ENCODE results near the gene G2E3.
"Not testable (repeated sequence)": the region's sequence is repeated elsewhere in the genome, so short reads cannot be mapped to it uniquely, and the experiment has no call there.

Gene G2E3

DNA sequence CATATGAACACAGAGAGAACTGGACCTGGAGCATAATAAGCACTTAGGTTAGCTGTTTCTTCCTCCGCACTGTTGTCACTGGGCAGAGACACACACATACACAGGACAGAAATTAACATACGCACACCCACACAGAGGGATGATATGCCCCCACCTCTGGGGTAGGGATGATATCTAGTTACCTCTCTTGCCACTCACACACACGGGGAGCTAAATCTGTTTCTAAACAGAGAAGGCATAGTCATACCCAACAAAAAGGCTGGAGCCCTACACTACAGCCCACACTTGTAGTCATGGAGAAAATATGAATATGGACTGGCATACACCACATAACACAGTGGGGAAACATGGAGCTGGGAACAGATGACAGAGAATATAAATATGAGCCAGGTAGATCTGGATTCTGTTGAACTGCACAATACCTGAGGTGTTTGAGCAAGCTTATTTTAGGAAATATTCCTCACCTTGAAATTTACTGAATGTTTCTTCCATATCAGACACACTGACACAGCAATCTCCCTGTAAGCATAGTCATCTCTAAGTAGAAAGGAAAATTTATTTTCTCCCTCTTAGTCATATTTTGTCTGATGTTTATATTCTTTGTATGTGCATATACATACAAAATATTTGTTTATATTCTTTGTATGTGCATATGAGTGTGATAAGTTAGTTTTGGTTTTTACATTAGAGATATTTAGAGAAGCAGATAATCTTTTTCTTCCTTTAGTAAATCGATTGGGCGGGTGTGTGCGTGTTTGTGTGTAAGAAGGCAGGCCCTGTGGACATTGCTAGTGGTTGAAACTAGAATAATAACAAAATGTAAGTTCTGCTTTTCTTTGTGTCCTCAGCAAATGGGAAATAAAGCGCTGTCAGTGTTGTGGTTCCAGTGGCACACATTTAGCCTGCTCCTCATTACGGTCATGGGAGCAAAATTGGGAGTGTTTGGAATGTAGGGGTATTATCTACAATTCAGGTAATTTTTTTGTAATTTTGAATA is 42.3 kb downstream of the G2E3 start:
- DNase-seq (ENCODE audit: low read depth): no peak

- no peak for DNase-seq (ENCODE audit: low read depth)
These were observed 44.4 kb downstream of the G2E3 start for GRCh38 chr14:30603402-30603801.

DNA sequence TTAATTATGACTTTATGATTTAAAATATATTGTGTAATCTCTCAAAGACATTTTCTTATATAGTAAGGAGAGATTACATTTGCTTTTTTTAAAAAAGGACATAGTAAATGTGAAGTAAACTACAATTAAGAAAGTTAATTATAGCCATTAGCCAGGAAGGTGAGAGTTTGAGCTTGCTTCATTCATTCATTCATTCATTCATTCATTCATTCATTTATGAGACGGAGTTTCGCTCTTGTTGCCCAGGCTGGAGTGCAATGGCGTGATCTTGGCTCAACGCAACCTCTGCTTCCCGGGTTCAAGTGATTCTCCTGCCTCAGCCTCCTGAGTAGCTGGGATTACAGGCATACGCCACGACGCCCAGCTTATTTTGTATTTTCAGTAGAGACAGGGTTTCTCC is 45.7 kb downstream of the G2E3 start:
- not testable (repeated sequence) for DNase-seq (ENCODE audit: low read depth)

- no peak for DNase-seq (ENCODE audit: low read depth)
These were observed 48.3 kb downstream of the G2E3 start for GRCh38 chr14:30607156-30607780.

- DNase-seq (ENCODE audit: low read depth): peak; percentile 35
These were observed 49.6 kb downstream of the G2E3 start for GRCh38 chr14:30608533-30609006.

DNA sequence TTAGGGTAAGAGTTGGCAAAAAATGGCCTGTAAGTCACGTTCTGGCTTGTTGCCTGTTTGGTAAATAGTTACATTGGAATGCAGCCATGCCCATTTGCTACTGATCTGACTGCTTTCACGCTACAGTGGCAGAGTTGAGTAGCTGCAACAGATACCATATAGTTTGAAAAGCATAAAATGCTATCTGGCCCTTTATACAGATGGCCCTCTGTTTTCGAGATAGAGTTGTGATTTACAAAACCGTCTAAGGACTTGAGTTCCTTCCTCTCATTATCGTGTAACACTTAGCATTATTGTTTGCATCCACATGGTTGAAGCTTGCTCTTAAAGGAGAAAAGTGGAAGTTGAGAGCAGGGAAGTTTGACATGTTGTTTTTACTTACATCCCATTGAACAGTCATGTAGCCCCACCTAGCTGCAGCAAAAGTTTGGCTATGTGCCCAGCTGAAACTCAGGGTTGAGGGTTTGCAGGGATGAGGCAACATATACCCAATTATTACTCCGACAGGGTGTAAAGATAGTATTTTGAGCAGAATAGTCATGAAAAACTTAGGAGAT is 51.9 kb downstream of the G2E3 start:
- peak; percentile 74 for DNase-seq (ENCODE audit: low read depth)

GRCh38 chr14:30614155-30614554 is 55.2 kb downstream of the G2E3 start:
- no peak for DNase-seq (ENCODE audit: low read depth)

DNA sequence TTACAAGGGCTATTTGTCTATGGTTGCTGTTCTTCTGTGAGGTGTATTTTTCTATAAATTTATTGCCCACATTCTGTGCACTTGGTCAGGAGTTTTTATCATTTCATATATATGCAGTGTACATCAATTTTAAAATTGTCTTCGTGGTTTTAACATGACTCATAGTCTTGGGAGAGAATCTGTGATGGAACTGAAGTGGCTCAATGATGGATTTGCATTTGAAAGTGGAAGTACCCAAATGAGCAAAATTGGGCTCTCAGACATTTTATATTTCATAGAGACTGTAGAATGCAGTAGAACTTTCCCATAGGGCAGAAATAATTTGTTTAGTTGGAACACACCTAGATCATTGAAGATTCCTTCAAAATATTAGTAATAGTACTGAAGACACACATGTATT is 61.2 kb downstream of the G2E3 start:
- DNase-seq (ENCODE audit: low read depth): peak; percentile 66

DNA sequence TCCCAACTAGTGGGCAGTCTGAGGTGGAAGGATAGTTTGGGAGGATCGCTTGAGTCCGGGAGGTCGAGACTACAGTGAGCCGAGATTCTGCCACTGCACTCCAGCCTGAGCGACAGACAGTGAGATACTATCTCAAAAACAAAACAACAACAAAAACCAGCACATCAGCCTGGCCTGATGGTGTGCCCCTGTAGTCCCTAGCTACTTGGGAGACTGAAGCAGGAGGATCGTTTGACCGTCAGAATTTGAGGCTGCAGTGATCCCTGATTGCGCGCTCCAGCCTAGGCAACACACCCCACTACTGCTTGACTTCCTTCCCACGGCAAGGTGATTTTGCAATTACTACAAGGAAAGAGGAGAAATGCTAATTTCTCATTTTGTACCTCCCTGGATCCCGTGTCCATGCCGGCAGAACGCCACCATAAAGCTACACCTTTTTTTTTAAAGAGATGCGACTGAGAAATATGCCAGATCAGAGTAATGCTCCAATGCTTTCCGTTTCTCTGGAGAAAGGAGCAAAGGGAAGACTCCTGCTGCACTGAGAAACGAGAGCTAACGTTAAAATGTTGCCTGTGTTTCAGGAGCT is 62.5 kb downstream of the G2E3 start:
- no peak for DNase-seq (ENCODE audit: low read depth)

GRCh38 chr14:30621940-30622830 is 63.2 kb downstream of the G2E3 start, which contains the start of gene SCFD1:
Gene SCFD1 (plus strand): TSS chr14:30622319. CDS start chr14:30622339, 20 bp downstream.
- DNase-seq (ENCODE audit: low read depth): peak; percentile 74

GRCh38 chr14:30623412-30624131 is 64.6 kb downstream of the G2E3 start:
- no peak for DNase-seq (ENCODE audit: low read depth)

DNA sequence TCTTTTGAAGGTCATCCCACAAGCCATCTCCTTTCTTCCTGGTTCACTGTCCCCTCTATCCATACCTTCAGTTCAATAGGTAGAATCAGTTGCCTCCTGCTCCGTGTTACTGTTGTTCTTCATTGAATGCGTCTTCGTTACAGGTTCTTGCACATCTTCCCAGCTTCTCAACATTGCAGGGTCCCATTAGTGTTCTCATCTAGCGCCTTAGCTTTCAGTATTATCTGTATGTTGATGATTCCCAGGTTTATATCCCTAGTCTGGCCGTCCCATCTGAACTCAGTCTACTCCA is 65.1 kb downstream of the G2E3 start:
- no peak for DNase-seq (ENCODE audit: low read depth)

GRCh38 chr14:30625533-30625932 is 66.6 kb downstream of the G2E3 start:
- no peak for DNase-seq (ENCODE audit: low read depth)

GRCh38 chr14:30629432-30629831 is 70.5 kb downstream of the G2E3 start:
- peak; percentile 23 for DNase-seq (ENCODE audit: low read depth)

DNA sequence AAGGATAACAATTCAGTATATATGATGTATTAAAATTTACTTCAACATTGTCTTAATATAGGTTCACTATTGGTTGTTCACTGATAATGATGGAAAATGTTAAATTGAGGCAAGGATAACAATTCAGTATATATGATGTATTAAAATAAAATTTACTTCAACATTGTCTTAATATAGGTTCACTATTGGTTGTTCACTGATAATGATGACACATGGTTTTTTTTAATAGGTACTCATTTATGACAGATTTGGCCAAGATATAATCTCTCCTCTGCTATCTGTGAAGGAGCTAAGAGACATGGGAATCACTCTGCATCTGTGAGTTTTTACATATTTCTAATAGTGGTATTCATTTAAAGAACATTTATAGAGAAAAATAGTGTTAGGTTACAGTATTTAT is 71.3 kb downstream of the G2E3 start:
- no peak for DNase-seq (ENCODE audit: low read depth)

DNA sequence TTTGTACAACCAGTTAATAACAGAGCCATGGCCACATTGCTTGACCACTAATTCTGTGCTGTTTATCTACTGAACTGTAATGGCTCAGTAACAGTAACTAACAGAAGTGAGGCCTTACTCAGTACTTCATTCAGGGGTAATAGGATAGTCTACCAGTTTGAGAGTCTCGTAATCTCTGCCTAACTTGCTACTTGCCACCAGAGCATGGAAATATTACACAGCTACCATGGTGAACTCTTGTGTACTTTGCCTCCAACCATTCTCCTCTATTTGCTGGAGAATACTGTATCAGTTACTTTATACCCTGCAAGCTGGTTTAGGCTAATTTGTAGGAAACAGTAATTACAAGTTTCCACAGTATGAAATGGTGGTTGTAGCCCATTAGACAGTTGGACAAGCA is 73.8 kb downstream of the G2E3 start:
- no peak for DNase-seq (ENCODE audit: low read depth)

DNA sequence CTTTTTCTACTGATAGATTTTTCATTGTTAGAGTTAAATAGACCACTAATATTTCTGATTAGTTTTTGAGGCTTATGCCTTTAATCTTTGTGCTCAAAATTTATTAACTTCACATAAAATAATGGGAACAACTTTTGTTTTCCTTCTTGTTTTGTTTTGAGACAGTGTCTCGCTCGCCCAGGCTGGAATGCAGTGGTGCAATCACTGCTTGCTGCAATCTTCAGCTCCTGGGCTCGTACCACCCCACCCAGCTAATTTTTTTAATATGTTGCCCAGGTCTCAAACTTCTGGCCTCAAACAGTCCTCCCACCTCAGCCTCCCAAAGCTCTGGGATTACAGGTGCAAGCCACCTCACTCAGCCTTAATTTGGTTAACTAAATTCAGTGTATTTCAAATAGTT is 80.0 kb downstream of the G2E3 start:
- DNase-seq (ENCODE audit: low read depth): no peak

DNA sequence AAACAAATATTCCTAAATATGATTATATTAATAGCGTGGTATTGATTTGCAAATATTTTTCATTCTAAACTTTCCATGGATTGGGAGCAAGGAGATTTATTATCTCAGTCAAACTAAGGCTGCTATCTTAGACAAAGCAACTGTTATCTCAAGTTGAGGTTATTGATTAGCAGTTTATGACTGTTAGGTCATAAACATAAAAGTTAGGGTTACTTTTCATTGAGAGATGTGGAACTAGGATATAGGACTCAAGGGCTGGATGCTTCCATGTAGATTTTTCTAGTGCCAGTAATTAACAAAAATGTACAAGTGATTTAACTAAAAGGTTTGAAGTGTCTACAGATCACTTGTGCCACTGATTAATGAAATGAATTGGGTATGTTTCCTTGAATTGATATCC is 82.2 kb downstream of the G2E3 start:
- DNase-seq (ENCODE audit: low read depth): no peak

GRCh38 chr14:30644462-30644861 is 85.5 kb downstream of the G2E3 start:
- DNase-seq (ENCODE audit: low read depth): not testable (repeated sequence)

DNA sequence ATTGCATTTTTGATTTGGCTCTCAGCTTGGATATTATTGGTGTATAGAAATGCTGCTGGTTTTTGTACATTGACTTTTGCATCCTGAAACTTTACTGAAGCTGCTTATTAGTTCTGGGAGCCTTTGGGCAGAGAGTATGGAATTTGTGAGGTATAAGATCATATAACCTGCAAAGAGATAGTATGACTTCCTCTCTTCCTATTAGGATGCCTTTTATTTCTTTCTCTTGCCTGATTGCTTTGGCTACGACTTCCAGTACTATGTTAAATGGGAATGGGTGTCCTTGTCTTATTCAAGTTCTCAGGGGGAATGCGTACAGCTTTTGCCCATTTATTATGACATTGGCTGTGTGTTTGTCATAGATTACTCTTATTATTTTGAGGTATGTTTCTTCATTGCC is 86.6 kb downstream of the G2E3 start:
- DNase-seq (ENCODE audit: low read depth): no peak

DNA sequence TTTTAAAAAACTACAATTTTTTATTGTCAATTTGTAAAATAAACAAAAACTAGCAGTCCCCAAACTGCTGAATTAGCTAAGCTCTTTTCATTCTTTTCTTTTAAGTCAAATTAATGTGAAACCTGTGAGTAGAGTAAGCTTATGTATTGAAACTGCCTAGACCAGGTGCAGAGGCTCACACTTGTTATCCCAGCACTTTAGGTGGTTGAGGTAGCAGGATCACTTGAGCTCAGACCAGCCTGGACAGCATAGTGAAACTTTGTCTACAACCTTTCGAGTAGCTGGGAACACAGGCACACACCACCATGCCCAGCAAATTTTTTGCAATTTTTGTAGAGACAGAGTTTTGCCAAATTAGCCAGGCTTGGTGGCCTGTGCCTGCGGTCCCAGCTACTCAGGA is 89.5 kb downstream of the G2E3 start:
- DNase-seq (ENCODE audit: low read depth): no peak
